Ishikawa (cell line): ENCODE measurements around the gene SLC6A11.

ENCODE experiments used
- CEBPB ChIP-seq: IDR thresholded peaks from 2 replicates; pipeline ENCODE4 v1.6.1; 2012
- CREB1 ChIP-seq: IDR thresholded peaks from 2 replicates; pipeline ENCODE4 v1.6.1; 2012; ENCODE audit warnings: low read depth
- EGR1 ChIP-seq: IDR thresholded peaks from 2 replicates; pipeline ENCODE4 v1.6.1; 2012
- EP300 ChIP-seq: IDR thresholded peaks from 2 replicates; pipeline ENCODE4 v1.6.1; 2012; ENCODE audit warnings: borderline replicate concordance
- FOXM1 ChIP-seq: IDR thresholded peaks from 2 replicates; pipeline ENCODE4 v1.6.1; 2012; ENCODE audit warnings: low read depth, borderline replicate concordance
- NFIC ChIP-seq: IDR thresholded peaks from 2 replicates; pipeline ENCODE4 v1.6.1; 2012
- RAD21 ChIP-seq: IDR thresholded peaks from 2 replicates; pipeline ENCODE4 v1.6.1; 2012; ENCODE audit warnings: low read depth
- TAF1 ChIP-seq: IDR thresholded peaks from 2 replicates; pipeline ENCODE4 v1.6.1; 2012; ENCODE audit warnings: low read depth, mild to moderate bottlenecking
- TCF12 ChIP-seq: IDR thresholded peaks from 2 replicates; pipeline ENCODE4 v1.6.1; 2012; ENCODE audit warnings: low read depth
- TEAD4 ChIP-seq: IDR thresholded peaks from 2 replicates; pipeline ENCODE4 v1.6.1; 2012
- YY1 ChIP-seq: IDR thresholded peaks from 2 replicates; pipeline ENCODE4 v1.6.1; 2012; ENCODE audit warnings: low read depth
- ZBTB7A ChIP-seq: IDR thresholded peaks from 2 replicates; pipeline ENCODE4 v1.6.1; 2012; ENCODE audit warnings: low read depth
- TF ChIP-seq, protein P1 (sequence below): IDR thresholded peaks from 2 replicates; pipeline ENCODE4 v1.6.1; 2012
- TF ChIP-seq, protein P2 (sequence below): IDR thresholded peaks from 2 replicates; pipeline ENCODE4 v1.6.1; 2012; ENCODE audit warnings: low read depth, mild to moderate bottlenecking
- TF ChIP-seq, protein P3 (sequence below): IDR thresholded peaks from 2 replicates; pipeline ENCODE4 v1.6.1; 2012

Gene SLC6A11

DNA sequence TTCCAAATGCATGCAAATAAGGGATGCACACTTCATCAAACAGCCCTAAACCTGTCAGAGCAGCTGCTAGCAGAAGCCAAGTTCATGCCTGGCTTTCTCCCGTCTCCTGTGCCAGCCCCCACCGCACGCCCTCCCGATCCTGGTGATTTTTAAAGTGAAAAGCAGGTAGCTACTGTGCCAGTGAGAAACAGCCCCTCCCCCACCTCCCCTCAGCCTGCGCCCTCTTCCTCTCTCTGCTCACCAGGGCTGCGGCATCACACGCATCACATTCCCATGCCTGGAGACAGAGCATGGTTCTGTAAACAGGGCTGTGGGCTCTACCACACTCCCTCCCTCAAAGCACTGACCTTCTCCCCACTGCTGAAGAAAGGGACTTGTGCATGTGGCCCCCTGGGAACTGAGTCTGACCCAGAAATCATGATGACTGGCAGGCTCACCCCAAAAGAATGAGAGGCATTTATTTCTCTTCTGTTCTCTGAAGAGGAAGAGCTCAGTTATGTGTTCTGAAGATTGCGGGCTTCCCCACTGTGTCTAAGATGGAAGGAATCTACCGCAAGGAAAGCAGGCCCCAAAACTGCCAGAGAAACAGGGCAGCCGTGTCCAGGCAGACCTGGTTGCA lies 162.0 kb downstream of the SLC6A11 start:
- TF ChIP-seq CREB1 (no peak), CEBPB (no peak), ZBTB7A (no peak), RAD21 (no peak), YY1 (no peak), EP300 (no peak), TAF1 (no peak)
- TF ChIP-seq, protein P1, sequence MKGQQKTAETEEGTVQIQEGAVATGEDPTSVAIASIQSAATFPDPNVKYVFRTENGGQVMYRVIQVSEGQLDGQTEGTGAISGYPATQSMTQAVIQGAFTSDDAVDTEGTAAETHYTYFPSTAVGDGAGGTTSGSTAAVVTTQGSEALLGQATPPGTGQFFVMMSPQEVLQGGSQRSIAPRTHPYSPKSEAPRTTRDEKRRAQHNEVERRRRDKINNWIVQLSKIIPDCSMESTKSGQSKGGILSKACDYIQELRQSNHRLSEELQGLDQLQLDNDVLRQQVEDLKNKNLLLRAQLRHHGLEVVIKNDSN, result no peak
- TF ChIP-seq, protein P2, sequence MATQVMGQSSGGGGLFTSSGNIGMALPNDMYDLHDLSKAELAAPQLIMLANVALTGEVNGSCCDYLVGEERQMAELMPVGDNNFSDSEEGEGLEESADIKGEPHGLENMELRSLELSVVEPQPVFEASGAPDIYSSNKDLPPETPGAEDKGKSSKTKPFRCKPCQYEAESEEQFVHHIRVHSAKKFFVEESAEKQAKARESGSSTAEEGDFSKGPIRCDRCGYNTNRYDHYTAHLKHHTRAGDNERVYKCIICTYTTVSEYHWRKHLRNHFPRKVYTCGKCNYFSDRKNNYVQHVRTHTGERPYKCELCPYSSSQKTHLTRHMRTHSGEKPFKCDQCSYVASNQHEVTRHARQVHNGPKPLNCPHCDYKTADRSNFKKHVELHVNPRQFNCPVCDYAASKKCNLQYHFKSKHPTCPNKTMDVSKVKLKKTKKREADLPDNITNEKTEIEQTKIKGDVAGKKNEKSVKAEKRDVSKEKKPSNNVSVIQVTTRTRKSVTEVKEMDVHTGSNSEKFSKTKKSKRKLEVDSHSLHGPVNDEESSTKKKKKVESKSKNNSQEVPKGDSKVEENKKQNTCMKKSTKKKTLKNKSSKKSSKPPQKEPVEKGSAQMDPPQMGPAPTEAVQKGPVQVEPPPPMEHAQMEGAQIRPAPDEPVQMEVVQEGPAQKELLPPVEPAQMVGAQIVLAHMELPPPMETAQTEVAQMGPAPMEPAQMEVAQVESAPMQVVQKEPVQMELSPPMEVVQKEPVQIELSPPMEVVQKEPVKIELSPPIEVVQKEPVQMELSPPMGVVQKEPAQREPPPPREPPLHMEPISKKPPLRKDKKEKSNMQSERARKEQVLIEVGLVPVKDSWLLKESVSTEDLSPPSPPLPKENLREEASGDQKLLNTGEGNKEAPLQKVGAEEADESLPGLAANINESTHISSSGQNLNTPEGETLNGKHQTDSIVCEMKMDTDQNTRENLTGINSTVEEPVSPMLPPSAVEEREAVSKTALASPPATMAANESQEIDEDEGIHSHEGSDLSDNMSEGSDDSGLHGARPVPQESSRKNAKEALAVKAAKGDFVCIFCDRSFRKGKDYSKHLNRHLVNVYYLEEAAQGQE, result no peak
- TF ChIP-seq, protein P3, sequence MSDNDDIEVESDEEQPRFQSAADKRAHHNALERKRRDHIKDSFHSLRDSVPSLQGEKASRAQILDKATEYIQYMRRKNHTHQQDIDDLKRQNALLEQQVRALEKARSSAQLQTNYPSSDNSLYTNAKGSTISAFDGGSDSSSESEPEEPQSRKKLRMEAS, result no peak

DNA sequence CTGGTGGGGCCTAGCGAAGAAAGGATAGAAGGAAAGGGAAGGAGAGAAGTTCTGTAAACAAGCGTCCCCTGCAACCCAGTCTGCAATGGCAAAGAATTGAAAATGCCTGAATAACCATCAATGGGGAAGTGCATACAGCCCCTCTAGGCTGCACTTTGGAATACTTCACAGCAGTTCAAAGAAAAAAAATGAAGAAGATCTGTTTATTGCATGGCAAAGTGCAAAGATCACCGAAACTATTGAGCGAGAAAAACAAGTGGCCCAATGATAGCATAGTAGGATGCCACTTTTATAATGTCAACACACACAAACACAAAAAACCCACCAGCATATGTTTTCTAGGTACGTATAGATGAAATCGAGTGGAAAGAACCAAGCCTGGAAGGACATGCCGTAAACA lies 162.9 kb downstream of the SLC6A11 start:
- TF ChIP-seq ZBTB7A (no peak), TCF12 (no peak), TAF1 (no peak), YY1 (no peak), EGR1 (no peak), CEBPB (no peak), NFIC (no peak), CREB1 (no peak), EP300 (no peak), FOXM1 (no peak)
- TF ChIP-seq, protein P1, result no peak

DNA sequence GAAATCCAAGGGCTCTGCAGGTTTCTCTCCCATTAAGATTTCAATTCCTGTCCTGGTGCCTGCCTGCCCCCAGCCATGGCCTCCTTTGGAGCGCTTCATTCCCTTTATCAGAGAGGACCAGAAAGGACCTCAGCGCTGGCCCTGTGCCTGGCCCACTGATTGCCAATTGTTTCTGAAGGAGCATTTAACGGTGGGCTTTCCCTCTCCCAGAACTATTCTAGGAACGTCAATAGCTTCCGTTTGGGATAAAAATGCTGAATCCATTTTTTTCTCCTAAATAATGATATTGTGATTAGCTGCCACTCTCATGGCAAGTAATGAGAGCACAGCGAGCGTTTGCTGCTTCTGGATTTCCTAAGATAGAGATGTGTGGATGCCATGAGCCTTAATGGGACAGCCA lies 164.3 kb downstream of the SLC6A11 start:
- TF ChIP-seq, protein P3, result no peak
- TF ChIP-seq, protein P2, result no peak
- TF ChIP-seq YY1, result no peak
- TF ChIP-seq ZBTB7A, result no peak
- TF ChIP-seq EGR1, result no peak
- TF ChIP-seq TEAD4, result no peak
- TF ChIP-seq CREB1, result no peak
- no peak for TF ChIP-seq NFIC
- TF ChIP-seq EP300, result no peak
- no peak for TF ChIP-seq TCF12
- TF ChIP-seq CEBPB, result no peak
- no peak for TF ChIP-seq RAD21
- TF ChIP-seq, protein P1, result no peak
- no peak for TF ChIP-seq FOXM1
- TF ChIP-seq TAF1, result no peak

DNA sequence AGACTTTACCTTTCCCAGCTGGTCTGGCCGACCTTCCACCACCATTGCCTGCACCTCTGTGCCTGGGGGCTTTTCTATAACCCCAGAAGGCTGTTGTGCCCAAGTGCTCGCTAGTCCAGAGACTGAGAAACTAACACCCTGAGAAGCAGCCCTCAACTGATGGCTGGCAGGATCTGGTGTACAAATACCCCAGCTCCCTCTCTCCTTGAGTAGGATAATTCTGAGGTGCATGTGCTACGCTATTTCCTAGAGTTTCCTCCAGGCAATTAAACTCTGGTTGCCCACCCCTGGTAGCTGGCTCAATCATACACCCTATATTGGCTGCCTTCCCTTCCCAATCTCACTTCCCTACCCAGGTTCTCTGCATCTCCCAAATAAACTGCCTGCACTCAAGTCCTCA lies 165.0 kb downstream of the SLC6A11 start:
- no peak for TF ChIP-seq TCF12
- TF ChIP-seq TEAD4, result no peak
- no peak for TF ChIP-seq TAF1
- TF ChIP-seq CEBPB, result no peak
- no peak for TF ChIP-seq EGR1
- TF ChIP-seq ZBTB7A, result no peak
- TF ChIP-seq, protein P1, result no peak
- no peak for TF ChIP-seq CREB1
- TF ChIP-seq YY1, result no peak
- TF ChIP-seq, protein P2, result no peak
- TF ChIP-seq FOXM1, result no peak
- no peak for TF ChIP-seq NFIC
- TF ChIP-seq EP300, result no peak
- TF ChIP-seq, protein P3, result no peak
- no peak for TF ChIP-seq RAD21
